ENCODE data around the gene SIRPB2. TPM values are rescaled to one million over a fixed set of nuclear protein-coding genes. Genes with fewer than 3 reads are reported as not detected.

The SIRPB2 gene
- polyA plus RNA-seq, 1 donor from 2014 or later, result not detected

- TF ChIP-seq EP300 (conservative IDR thresholded peaks at IDR 0.05; ENCODE audit: poor library complexity, severe bottlenecking) (no peak), MXI1 (conservative IDR thresholded peaks at IDR 0.05; ENCODE audit: poor library complexity, severe bottlenecking) (no peak), CTCF (IDR thresholded peaks at IDR 0.05; ENCODE audit: poor library complexity, severe bottlenecking) (no peak), EZH2 (IDR thresholded peaks at IDR 0.05; ENCODE audit: borderline replicate concordance, insufficient read depth, low read length, poor library complexity, severe bottlenecking) (no peak), POLR2AphosphoS5 (IDR thresholded peaks at IDR 0.05) (no peak), TAF1 (IDR thresholded peaks at IDR 0.05; ENCODE audit: low read depth) (no peak), RAD21 (conservative IDR thresholded peaks at IDR 0.05) (no peak), SMC3 (conservative IDR thresholded peaks at IDR 0.05; ENCODE audit: poor library complexity) (no peak)
- TF ChIP-seq, protein P1, sequence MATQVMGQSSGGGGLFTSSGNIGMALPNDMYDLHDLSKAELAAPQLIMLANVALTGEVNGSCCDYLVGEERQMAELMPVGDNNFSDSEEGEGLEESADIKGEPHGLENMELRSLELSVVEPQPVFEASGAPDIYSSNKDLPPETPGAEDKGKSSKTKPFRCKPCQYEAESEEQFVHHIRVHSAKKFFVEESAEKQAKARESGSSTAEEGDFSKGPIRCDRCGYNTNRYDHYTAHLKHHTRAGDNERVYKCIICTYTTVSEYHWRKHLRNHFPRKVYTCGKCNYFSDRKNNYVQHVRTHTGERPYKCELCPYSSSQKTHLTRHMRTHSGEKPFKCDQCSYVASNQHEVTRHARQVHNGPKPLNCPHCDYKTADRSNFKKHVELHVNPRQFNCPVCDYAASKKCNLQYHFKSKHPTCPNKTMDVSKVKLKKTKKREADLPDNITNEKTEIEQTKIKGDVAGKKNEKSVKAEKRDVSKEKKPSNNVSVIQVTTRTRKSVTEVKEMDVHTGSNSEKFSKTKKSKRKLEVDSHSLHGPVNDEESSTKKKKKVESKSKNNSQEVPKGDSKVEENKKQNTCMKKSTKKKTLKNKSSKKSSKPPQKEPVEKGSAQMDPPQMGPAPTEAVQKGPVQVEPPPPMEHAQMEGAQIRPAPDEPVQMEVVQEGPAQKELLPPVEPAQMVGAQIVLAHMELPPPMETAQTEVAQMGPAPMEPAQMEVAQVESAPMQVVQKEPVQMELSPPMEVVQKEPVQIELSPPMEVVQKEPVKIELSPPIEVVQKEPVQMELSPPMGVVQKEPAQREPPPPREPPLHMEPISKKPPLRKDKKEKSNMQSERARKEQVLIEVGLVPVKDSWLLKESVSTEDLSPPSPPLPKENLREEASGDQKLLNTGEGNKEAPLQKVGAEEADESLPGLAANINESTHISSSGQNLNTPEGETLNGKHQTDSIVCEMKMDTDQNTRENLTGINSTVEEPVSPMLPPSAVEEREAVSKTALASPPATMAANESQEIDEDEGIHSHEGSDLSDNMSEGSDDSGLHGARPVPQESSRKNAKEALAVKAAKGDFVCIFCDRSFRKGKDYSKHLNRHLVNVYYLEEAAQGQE (IDR thresholded peaks at IDR 0.05; ENCODE audit: borderline replicate concordance), result no peak
These were observed 41.9 kb downstream of the SIRPB2 start for GRCh38 chr20:1449370-1449769.

DNA sequence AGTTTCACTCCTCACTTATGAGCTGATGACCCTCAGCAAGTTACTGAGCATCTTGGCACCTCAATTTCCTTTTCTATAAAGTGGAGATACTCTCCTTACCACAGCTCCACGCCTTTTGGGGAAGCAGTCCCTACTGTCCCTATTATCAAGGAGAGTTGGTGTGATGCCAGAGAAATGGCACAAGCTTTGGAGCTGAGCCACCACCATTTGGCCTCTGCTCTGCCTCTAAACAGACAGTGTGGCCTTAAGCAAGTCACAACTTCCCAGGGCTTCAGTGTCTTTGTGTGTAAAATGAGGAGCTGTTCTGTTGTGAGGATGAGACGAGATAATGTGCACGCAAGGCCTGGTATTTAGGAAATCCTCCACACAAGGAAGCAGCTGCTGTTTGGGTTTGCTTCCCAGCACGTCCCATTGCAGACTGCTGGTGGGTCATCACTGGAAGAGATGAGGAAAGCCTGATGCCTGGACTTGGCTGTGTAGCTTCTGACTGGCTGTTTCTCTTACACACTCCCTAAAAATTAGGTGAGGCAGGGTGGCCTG is 43.1 kb downstream of the SIRPB2 start:
- Histone ChIP-seq H3K9me3 (ENCODE audit: low read length) (peaks cover 11% of the 10 kb centered on the region), H3K9me2 (ENCODE audit: insufficient read depth, low read length) (no peaks in the 10 kb centered on the region), H3F3A (ENCODE audit: insufficient read depth, low read length, poor library complexity, severe bottlenecking) (no peaks in the 10 kb centered on the region), H3K27me3 (ENCODE audit: insufficient read depth, low read depth, low read length) (no peaks in the 10 kb centered on the region), H3K9ac (ENCODE audit: low read length) (no peak overlapping the region), H3K4me2 (ENCODE audit: low read length) (no peak overlapping the region), H3K4me3 (ENCODE audit: low read length) (no peak overlapping the region), H3K27ac (ENCODE audit: low read length) (no peak overlapping the region), H2AFZ (ENCODE audit: low read depth, low read length) (no peak overlapping the region), H3K36me3 (ENCODE audit: insufficient read depth, low read length) (peaks cover 39% of the 10 kb centered on the region), H3K79me2 (replicated peaks; ENCODE audit: insufficient read depth, low read length) (no peaks in the 10 kb centered on the region), H4K20me1 (ENCODE audit: insufficient read depth) (no peaks in the 10 kb centered on the region)
- TF ChIP-seq, protein P1 (IDR thresholded peaks at IDR 0.05; ENCODE audit: borderline replicate concordance), result no peak
- TF ChIP-seq RAD21 (conservative IDR thresholded peaks at IDR 0.05), result no peak
- no peak for TF ChIP-seq EP300 (conservative IDR thresholded peaks at IDR 0.05; ENCODE audit: poor library complexity, severe bottlenecking)
- TF ChIP-seq EZH2 (IDR thresholded peaks at IDR 0.05; ENCODE audit: borderline replicate concordance, insufficient read depth, low read length, poor library complexity, severe bottlenecking), result no peak
- TF ChIP-seq CTCF (IDR thresholded peaks at IDR 0.05; ENCODE audit: poor library complexity, severe bottlenecking), result no peak
- TF ChIP-seq POLR2AphosphoS5 (IDR thresholded peaks at IDR 0.05), result no peak
- TF ChIP-seq TAF1 (IDR thresholded peaks at IDR 0.05; ENCODE audit: low read depth), result no peak
- no peak for TF ChIP-seq MXI1 (conservative IDR thresholded peaks at IDR 0.05; ENCODE audit: poor library complexity, severe bottlenecking)

More at GRCh38 chr20:1449370-1449769, 41.9 kb downstream of the SIRPB2 start:
- no peaks in the 10 kb centered on the region for H3K79me2 ChIP-seq (replicated peaks; ENCODE audit: insufficient read depth, low read length)
- no peaks in the 10 kb centered on the region for H3K27me3 ChIP-seq (ENCODE audit: insufficient read depth, low read depth, low read length)
- H3K27ac ChIP-seq (ENCODE audit: low read length), result no peak overlapping the region
- H3K4me2 ChIP-seq (ENCODE audit: low read length), result no peak overlapping the region
- H3K9ac ChIP-seq (ENCODE audit: low read length), result no peak overlapping the region
- H3K4me3 ChIP-seq (ENCODE audit: low read length), result no peak overlapping the region
- H3K9me3 ChIP-seq (ENCODE audit: low read length), result peaks cover 11% of the 10 kb centered on the region
- no peak overlapping the region for H2AFZ ChIP-seq (ENCODE audit: low read depth, low read length)
- H3K9me2 ChIP-seq (ENCODE audit: insufficient read depth, low read length), result no peaks in the 10 kb centered on the region
- peaks cover 40% of the 10 kb centered on the region for H3K36me3 ChIP-seq (ENCODE audit: insufficient read depth, low read length)
- no peaks in the 10 kb centered on the region for H3F3A ChIP-seq (ENCODE audit: insufficient read depth, low read length, poor library complexity, severe bottlenecking)
- no peaks in the 10 kb centered on the region for H4K20me1 ChIP-seq (ENCODE audit: insufficient read depth)
